ENCODE results near the gene MRPL2.

GRCh38 chr6:43037706-43038105 lies 21.5 kb downstream of the MRPL2 start:
- TF ChIP-seq YY1 (IDR thresholded peaks at IDR 0.05; ENCODE audit: low read depth) (no peak), FOXM1 (IDR thresholded peaks at IDR 0.05; ENCODE audit: borderline replicate concordance, low read depth) (no peak)
- TF ChIP-seq, protein P1, sequence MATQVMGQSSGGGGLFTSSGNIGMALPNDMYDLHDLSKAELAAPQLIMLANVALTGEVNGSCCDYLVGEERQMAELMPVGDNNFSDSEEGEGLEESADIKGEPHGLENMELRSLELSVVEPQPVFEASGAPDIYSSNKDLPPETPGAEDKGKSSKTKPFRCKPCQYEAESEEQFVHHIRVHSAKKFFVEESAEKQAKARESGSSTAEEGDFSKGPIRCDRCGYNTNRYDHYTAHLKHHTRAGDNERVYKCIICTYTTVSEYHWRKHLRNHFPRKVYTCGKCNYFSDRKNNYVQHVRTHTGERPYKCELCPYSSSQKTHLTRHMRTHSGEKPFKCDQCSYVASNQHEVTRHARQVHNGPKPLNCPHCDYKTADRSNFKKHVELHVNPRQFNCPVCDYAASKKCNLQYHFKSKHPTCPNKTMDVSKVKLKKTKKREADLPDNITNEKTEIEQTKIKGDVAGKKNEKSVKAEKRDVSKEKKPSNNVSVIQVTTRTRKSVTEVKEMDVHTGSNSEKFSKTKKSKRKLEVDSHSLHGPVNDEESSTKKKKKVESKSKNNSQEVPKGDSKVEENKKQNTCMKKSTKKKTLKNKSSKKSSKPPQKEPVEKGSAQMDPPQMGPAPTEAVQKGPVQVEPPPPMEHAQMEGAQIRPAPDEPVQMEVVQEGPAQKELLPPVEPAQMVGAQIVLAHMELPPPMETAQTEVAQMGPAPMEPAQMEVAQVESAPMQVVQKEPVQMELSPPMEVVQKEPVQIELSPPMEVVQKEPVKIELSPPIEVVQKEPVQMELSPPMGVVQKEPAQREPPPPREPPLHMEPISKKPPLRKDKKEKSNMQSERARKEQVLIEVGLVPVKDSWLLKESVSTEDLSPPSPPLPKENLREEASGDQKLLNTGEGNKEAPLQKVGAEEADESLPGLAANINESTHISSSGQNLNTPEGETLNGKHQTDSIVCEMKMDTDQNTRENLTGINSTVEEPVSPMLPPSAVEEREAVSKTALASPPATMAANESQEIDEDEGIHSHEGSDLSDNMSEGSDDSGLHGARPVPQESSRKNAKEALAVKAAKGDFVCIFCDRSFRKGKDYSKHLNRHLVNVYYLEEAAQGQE (IDR thresholded peaks at IDR 0.05; ENCODE audit: low read depth) = no peak
